GM18511 (cell line): ENCODE results near the gene FIZ1.

Source experiments
- ATAC-seq: cut with Tn5 transposase; IDR thresholded peaks from one replicate; pipeline ENCODE4 v1.9.1; 2021; ENCODE audit warnings: mild to moderate bottlenecking, moderate library complexity; ENCODE audit not compliant: unreplicated experiment

FIZ1 gene

GRCh38 chr19:55544776-55545439, 54.4 kb downstream of the FIZ1 start:
- ATAC-seq = no peak

GRCh38 chr19:55544014-55544413, 55.3 kb downstream of the FIZ1 start:
- ATAC-seq = no peak

DNA sequence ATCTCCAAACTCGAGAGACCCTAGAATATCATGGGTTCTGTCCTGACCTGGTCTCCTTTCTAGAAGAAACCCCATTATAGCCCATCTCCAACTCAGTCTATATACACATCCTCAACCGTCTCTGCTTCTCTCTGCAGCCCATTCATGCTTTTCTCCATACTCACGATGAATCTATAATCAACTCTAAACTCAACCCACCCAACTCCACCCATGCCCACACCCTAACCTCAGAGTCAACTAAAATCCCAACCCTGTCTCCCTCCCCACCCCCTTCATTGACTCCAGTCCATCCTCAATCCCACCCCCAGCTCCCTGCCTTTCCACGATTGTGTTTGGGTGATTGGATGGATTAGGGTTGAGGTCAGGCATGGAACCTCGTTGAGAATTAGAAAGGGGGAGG, 55.8 kb downstream of the FIZ1 start:
- ATAC-seq = no peak

DNA sequence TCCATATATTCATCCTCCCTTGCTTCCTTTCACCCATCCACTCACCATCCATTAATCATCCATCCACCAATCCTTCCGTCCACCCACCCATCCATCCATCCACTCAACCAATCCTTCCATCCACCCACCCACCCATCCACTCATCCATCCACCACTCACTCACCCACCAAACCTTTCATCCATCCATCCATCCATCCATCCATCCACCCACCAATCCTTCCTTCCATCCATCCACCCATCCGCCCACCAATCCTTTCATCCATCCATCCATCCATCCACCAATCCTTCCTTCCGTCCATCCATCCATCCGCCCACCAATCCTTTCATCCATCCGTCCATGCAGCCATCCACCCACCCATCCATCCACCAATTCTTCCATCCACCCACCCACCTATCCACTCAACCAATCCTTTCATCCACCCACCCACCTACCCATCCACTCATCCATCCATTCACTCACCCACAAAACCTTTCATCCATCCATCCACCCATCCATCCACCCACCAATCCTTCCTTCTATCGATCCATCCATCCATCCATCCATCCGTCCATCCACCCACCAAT, 56.9 kb downstream of the FIZ1 start:
- no peak for ATAC-seq
